ENCODE measurements around the gene MS4A12.
"Not testable (repeated sequence)": the region's sequence is repeated elsewhere in the genome, so short reads cannot be mapped to it uniquely, and the experiment has no call there.

The MS4A12 gene, protein sequence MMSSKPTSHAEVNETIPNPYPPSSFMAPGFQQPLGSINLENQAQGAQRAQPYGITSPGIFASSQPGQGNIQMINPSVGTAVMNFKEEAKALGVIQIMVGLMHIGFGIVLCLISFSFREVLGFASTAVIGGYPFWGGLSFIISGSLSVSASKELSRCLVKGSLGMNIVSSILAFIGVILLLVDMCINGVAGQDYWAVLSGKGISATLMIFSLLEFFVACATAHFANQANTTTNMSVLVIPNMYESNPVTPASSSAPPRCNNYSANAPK

GRCh38 chr11:60492488-60493009, at the start of gene MS4A12:
MS4A12 (plus strand) TSS chr11:60492778; CDS start chr11:60497319, 4,541 bp downstream.
- TF ChIP-seq CTCF (IDR thresholded peaks at IDR 0.05; ENCODE audit: low read depth, low read length, missing control alignments), result no peak
- Histone ChIP-seq H3K27me3 (replicated peaks) (no peaks in the 10 kb centered on the region), H3K36me3 (replicated peaks) (no peaks in the 10 kb centered on the region), H3K4me3 (ENCODE audit: low read depth, low read length) (no peak within 1 kb of the TSS), H3K27ac (no peak within 1 kb of the TSS)
- in situ Hi-C loops (cut with HindIII; ENCODE audit: low pct_ligation_motif_present, low sequenced_read_pairs), result no loop called here
- DNase-seq, result no peak

DNA sequence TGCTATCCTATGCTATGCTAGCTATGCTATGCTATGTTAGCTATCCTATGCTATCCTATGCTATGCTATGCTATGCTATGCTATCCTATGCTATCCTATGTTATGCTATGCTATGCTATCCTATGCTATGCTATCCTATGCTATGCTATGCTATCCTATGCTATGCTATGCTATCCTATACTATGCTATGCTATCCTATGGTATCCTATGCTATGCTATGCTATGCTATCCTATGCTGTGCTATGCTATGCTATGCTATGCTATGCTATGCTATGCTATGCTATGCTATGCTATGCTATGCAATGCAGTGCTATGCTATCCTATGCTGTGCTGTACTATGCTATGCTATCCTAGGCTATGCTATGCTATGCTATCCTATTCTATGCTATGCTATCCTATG, 45.5 kb upstream of the MS4A12 start:
- H3K36me3 ChIP-seq (replicated peaks), result no peaks in the 10 kb centered on the region
- no peak for TF ChIP-seq CTCF (IDR thresholded peaks at IDR 0.05; ENCODE audit: low read depth, low read length, missing control alignments)
- no peak for DNase-seq
- H3K27me3 ChIP-seq (replicated peaks), result no peaks in the 10 kb centered on the region
- H3K4me3 ChIP-seq (ENCODE audit: low read depth, low read length), result no peak overlapping the region
- in situ Hi-C loops (cut with HindIII; ENCODE audit: low pct_ligation_motif_present, low sequenced_read_pairs), result no loop called here
- H3K27ac ChIP-seq, result no peak overlapping the region

DNA sequence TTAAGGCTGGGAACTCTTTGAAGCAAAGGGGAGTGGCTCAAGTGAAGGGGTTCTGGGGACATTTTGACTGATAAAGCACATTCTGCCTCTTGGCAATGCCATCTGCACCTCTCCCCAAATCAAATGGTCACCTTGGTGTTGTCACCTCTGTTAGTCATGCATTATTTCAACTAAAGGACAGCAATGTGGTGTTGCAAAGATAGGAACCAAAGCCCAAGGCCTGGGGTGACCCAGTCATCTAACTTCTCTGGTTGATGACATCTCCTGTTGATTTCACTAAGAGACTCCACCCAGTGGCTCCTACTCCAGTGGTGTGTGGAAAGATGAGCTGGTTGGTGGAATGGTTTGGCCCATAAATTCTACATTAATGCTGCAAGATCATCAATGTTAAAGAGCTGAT, 44.7 kb upstream of the MS4A12 start:
- H3K27me3 ChIP-seq (replicated peaks), result no peaks in the 10 kb centered on the region
- no peak overlapping the region for H3K4me3 ChIP-seq (ENCODE audit: low read depth, low read length)
- in situ Hi-C loops (cut with HindIII; ENCODE audit: low pct_ligation_motif_present, low sequenced_read_pairs), result no loop called here
- no peak for DNase-seq
- no peak overlapping the region for H3K27ac ChIP-seq
- no peaks in the 10 kb centered on the region for H3K36me3 ChIP-seq (replicated peaks)
- no peak for TF ChIP-seq CTCF (IDR thresholded peaks at IDR 0.05; ENCODE audit: low read depth, low read length, missing control alignments)

- H3K27ac ChIP-seq; H3K27me3 ChIP-seq (replicated peaks); H3K36me3 ChIP-seq (replicated peaks); DNase-seq; in situ Hi-C loops (cut with HindIII; ENCODE audit: low pct_ligation_motif_present, low sequenced_read_pairs); H3K4me3 ChIP-seq (ENCODE audit: low read depth, low read length): not testable (repeated sequence)
Observed at GRCh38 chr11:60451185-60451584, 41.4 kb upstream of the MS4A12 start.

- Histone ChIP-seq H3K36me3 (replicated peaks) (no peaks in the 10 kb centered on the region), H3K4me3 (ENCODE audit: low read depth, low read length) (no peak overlapping the region), H3K27ac (no peak overlapping the region), H3K27me3 (replicated peaks) (no peaks in the 10 kb centered on the region)
- in situ Hi-C loops (cut with HindIII; ENCODE audit: low pct_ligation_motif_present, low sequenced_read_pairs), result no loop called here
- no peak for TF ChIP-seq CTCF (IDR thresholded peaks at IDR 0.05; ENCODE audit: low read depth, low read length, missing control alignments)
- no peak for DNase-seq
Observed at GRCh38 chr11:60454212-60454611, 38.4 kb upstream of the MS4A12 start.

DNA sequence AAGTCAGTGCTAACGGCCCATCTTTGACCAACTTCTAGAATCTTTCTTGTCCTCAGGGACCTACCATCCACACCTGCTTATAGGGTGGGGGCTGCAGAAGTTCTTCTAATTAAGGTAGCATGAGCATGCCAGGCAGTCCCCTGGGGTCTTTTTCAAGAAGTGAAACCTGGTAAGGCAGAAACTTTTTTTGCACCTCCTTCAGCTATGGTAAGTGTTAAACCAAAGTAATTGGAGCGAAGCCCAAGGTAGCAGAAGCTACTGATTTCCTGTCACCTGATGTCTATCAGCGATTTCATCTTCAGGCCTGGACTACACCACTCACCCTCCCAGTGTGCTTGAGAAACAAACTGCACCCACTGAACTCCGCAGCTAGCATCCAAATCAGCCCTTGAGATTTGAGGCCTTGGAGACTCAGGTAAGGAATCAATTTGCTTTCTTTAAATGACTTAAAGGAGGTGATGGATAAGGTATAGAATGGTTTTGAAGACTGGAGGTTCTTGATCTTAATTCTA, 37.0 kb upstream of the MS4A12 start, which contains the start of gene MS4A1:
TSS of gene MS4A1 (plus strand) at position 317 of the 512 bp plus-strand sequence. CDS start 6,528 bp downstream, outside the sequence.
- in situ Hi-C loops (cut with HindIII; ENCODE audit: low pct_ligation_motif_present, low sequenced_read_pairs), result no loop called here
- DNase-seq, result no peak
- Histone ChIP-seq H3K4me3 (ENCODE audit: low read depth, low read length) (no peak within 1 kb of the TSS), H3K36me3 (replicated peaks) (no peaks in the 10 kb centered on the region), H3K27ac (no peak within 1 kb of the TSS), H3K27me3 (replicated peaks) (no peaks in the 10 kb centered on the region)
- no peak for TF ChIP-seq CTCF (IDR thresholded peaks at IDR 0.05; ENCODE audit: low read depth, low read length, missing control alignments)
